GM18951 (cell line): ENCODE results near the gene WFDC12.

Experiments used
- POLR2A ChIP-seq: IDR thresholded peaks from 4 replicates; pipeline ENCODE4 v1.6.1; 2011; ENCODE audit warnings: mild to moderate bottlenecking; ENCODE audit not compliant: insufficient read length, insufficient read depth; ENCODE audit errors: extremely low read depth
- in situ Hi-C: fragments of 300-500 bp; cut with MboI; formaldehyde crosslinking; loops from one replicate; pipeline ENCODE4 v1.12.0; 2022; ENCODE audit warnings: low sequenced_read_pairs, mixed read lengths, inconsistent platforms; ENCODE audit not compliant: unreplicated experiment

WFDC12 gene

GRCh38 chr20:45138561-45139300, 14.5 kb upstream of the WFDC12 start:
- in situ Hi-C loops: no loop called here
- no peak for TF ChIP-seq POLR2A

- in situ Hi-C loops: no loop called here
- TF ChIP-seq POLR2A: no peak
Measured at GRCh38 chr20:45136911-45137310, 12.6 kb upstream of the WFDC12 start.

- in situ Hi-C loops: no loop called here
- no peak for TF ChIP-seq POLR2A
Measured at GRCh38 chr20:45128099-45128498, 3.8 kb upstream of the WFDC12 start.

GRCh38 chr20:45121388-45121787, 2.9 kb downstream of the WFDC12 start:
- in situ Hi-C loops: no loop called here
- no peak for TF ChIP-seq POLR2A

- TF ChIP-seq POLR2A: no peak
- in situ Hi-C loops: no loop called here
Measured at GRCh38 chr20:45119556-45120266, 4.6 kb downstream of the WFDC12 start.

- TF ChIP-seq POLR2A: no peak
- in situ Hi-C loops: no loop called here
Measured at GRCh38 chr20:45118028-45118427, 6.2 kb downstream of the WFDC12 start.

GRCh38 chr20:45117581-45117980, 6.7 kb downstream of the WFDC12 start:
- TF ChIP-seq POLR2A: no peak
- in situ Hi-C loops: no loop called here

GRCh38 chr20:45115829-45116228, 8.4 kb downstream of the WFDC12 start:
- no peak for TF ChIP-seq POLR2A
- in situ Hi-C loops: no loop called here

- TF ChIP-seq POLR2A: no peak
- in situ Hi-C loops: no loop called here
Measured at GRCh38 chr20:45115386-45115774, 8.9 kb downstream of the WFDC12 start.

GRCh38 chr20:45114465-45115385, 9.5 kb downstream of the WFDC12 start, which contains the start of gene WFDC5:
Gene WFDC5, minus strand, starts transcription at chr20:45115174. Its CDS starts 91 bp downstream, at chr20:45115083.
- TF ChIP-seq POLR2A: no peak
- in situ Hi-C loops: no loop called here

- no peak for TF ChIP-seq POLR2A
- in situ Hi-C loops: no loop called here
Measured at GRCh38 chr20:45113865-45114264, 10.4 kb downstream of the WFDC12 start.

- in situ Hi-C loops: no loop called here
- no peak for TF ChIP-seq POLR2A
Measured at GRCh38 chr20:45112754-45113153, 11.5 kb downstream of the WFDC12 start.
